ENCODE measurements around the gene COG5.

COG5 gene

GRCh38 chr7:107254398-107254985 is 309.2 kb downstream of the COG5 start:
- no peak overlapping the region for H2BK15ac ChIP-seq (ENCODE audit: low read depth, poor library complexity, severe bottlenecking)
- H3K18ac ChIP-seq (ENCODE audit: low read depth in 1 of 2, low read length in 2 of 2) = no peak overlapping the region
- no peak overlapping the region for H3K4me3 ChIP-seq (ENCODE audit: insufficient read depth in 1 of 2, low read depth in 1 of 2, low read length in 2 of 2)
- H3K4me1 ChIP-seq (ENCODE audit: control insufficient read depth, insufficient read depth, low read depth, low read length) = no peaks in the 10 kb centered on the region
- no peak overlapping the region for H2AFZ ChIP-seq (ENCODE audit: low read depth, low read length)
- H3K36me3 ChIP-seq (ENCODE audit: control insufficient read depth in 1 of 2, insufficient read depth in 2 of 2, low read depth in 1 of 2, low read length in 2 of 2) = no peaks in the 10 kb centered on the region
- H3K27me3 ChIP-seq (ENCODE audit: control insufficient read depth in 1 of 2, insufficient read depth in 1 of 2, low read length in 2 of 2) = no peaks in the 10 kb centered on the region
- no peak overlapping the region for H4K8ac ChIP-seq (ENCODE audit: low read length)
- H4K91ac ChIP-seq (ENCODE audit: low read length) = no peak overlapping the region
- DNase-seq = no peak
- H3K9ac ChIP-seq (ENCODE audit: low read length) = no peak overlapping the region
- 95% methylated on average over 2 of the region's 5 CpGs for WGBS
- H2AK5ac ChIP-seq (ENCODE audit: low read length, severe bottlenecking) = no peak overlapping the region
- no peak overlapping the region for H2BK5ac ChIP-seq (ENCODE audit: low read depth, low read length, poor library complexity, severe bottlenecking)
- H2BK120ac ChIP-seq (ENCODE audit: low read depth, low read length) = no peak overlapping the region
- H2BK12ac ChIP-seq (ENCODE audit: low read length in 2 of 2) = no peak overlapping the region
- H3K23ac ChIP-seq (ENCODE audit: low read length in 2 of 2) = no peak overlapping the region
- H3K9me3 ChIP-seq (ENCODE audit: control insufficient read depth, low read length) = no peaks in the 10 kb centered on the region
- no peak overlapping the region for H3K4ac ChIP-seq (ENCODE audit: low read depth in 1 of 2, low read length in 2 of 2)
- no peak overlapping the region for H3K27ac ChIP-seq (ENCODE audit: low read length, poor library complexity, severe bottlenecking)
- peaks cover 5% of the 10 kb centered on the region for H3K79me1 ChIP-seq (replicated peaks; ENCODE audit: low read length, poor library complexity, severe bottlenecking)
- H3K14ac ChIP-seq (ENCODE audit: low read length in 2 of 2) = no peak overlapping the region
- H3K4me2 ChIP-seq (ENCODE audit: low read length, poor library complexity, severe bottlenecking) = no peak overlapping the region

- Histone ChIP-seq H3K4me1 (ENCODE audit: control insufficient read depth, insufficient read depth, low read depth, low read length) (no peaks in the 10 kb centered on the region), H3K18ac (ENCODE audit: low read depth in 1 of 2, low read length in 2 of 2) (no peak overlapping the region), H2AFZ (ENCODE audit: low read depth, low read length) (no peak overlapping the region), H2BK120ac (ENCODE audit: low read depth, low read length) (no peak overlapping the region), H2BK12ac (ENCODE audit: low read length in 2 of 2) (no peak overlapping the region), H3K14ac (ENCODE audit: low read length in 2 of 2) (no peak overlapping the region), H3K9ac (ENCODE audit: low read length) (no peak overlapping the region), H3K27ac (ENCODE audit: low read length, poor library complexity, severe bottlenecking) (no peak overlapping the region), H3K27me3 (ENCODE audit: control insufficient read depth in 1 of 2, insufficient read depth in 1 of 2, low read length in 2 of 2) (no peaks in the 10 kb centered on the region), H3K23ac (ENCODE audit: low read length in 2 of 2) (no peak overlapping the region), H3K4me2 (ENCODE audit: low read length, poor library complexity, severe bottlenecking) (no peak overlapping the region), H4K8ac (ENCODE audit: low read length) (no peak overlapping the region), H3K4me3 (ENCODE audit: insufficient read depth in 1 of 2, low read depth in 1 of 2, low read length in 2 of 2) (no peak overlapping the region), H3K36me3 (ENCODE audit: control insufficient read depth in 1 of 2, insufficient read depth in 2 of 2, low read depth in 1 of 2, low read length in 2 of 2) (no peaks in the 10 kb centered on the region), H2AK5ac (ENCODE audit: low read length, severe bottlenecking) (no peak overlapping the region), H2BK15ac (ENCODE audit: low read depth, poor library complexity, severe bottlenecking) (no peak overlapping the region), H3K79me1 (replicated peaks; ENCODE audit: low read length, poor library complexity, severe bottlenecking) (peaks cover 5% of the 10 kb centered on the region), H4K91ac (ENCODE audit: low read length) (no peak overlapping the region), H2BK5ac (ENCODE audit: low read depth, low read length, poor library complexity, severe bottlenecking) (no peak overlapping the region), H3K4ac (ENCODE audit: low read depth in 1 of 2, low read length in 2 of 2) (no peak overlapping the region), H3K9me3 (ENCODE audit: control insufficient read depth, low read length) (no peaks in the 10 kb centered on the region)
- 93% methylated on average over 3 of the region's 3 CpGs for WGBS
- DNase-seq = no peak
Observed at GRCh38 chr7:107253599-107253998, 310.1 kb downstream of the COG5 start.

- Histone ChIP-seq H3K9ac (ENCODE audit: low read length) (no peak overlapping the region), H2BK5ac (ENCODE audit: low read depth, low read length, poor library complexity, severe bottlenecking) (no peak overlapping the region), H2BK15ac (ENCODE audit: low read depth, poor library complexity, severe bottlenecking) (no peak overlapping the region), H3K79me1 (replicated peaks; ENCODE audit: low read length, poor library complexity, severe bottlenecking) (peaks cover 5% of the 10 kb centered on the region), H3K4me1 (ENCODE audit: control insufficient read depth, insufficient read depth, low read depth, low read length) (no peaks in the 10 kb centered on the region), H3K23ac (ENCODE audit: low read length in 2 of 2) (no peak overlapping the region), H2AK5ac (ENCODE audit: low read length, severe bottlenecking) (no peak overlapping the region), H3K9me3 (ENCODE audit: control insufficient read depth, low read length) (peaks cover 2% of the 10 kb centered on the region), H3K4ac (ENCODE audit: low read depth in 1 of 2, low read length in 2 of 2) (no peak overlapping the region), H3K4me2 (ENCODE audit: low read length, poor library complexity, severe bottlenecking) (no peak overlapping the region), H2BK120ac (ENCODE audit: low read depth, low read length) (no peak overlapping the region), H3K18ac (ENCODE audit: low read depth in 1 of 2, low read length in 2 of 2) (no peak overlapping the region), H3K14ac (ENCODE audit: low read length in 2 of 2) (no peak overlapping the region), H2AFZ (ENCODE audit: low read depth, low read length) (no peak overlapping the region), H3K27ac (ENCODE audit: low read length, poor library complexity, severe bottlenecking) (no peak overlapping the region), H4K91ac (ENCODE audit: low read length) (no peak overlapping the region), H3K27me3 (ENCODE audit: control insufficient read depth in 1 of 2, insufficient read depth in 1 of 2, low read length in 2 of 2) (no peaks in the 10 kb centered on the region), H3K4me3 (ENCODE audit: insufficient read depth in 1 of 2, low read depth in 1 of 2, low read length in 2 of 2) (no peak overlapping the region), H2BK12ac (ENCODE audit: low read length in 2 of 2) (no peak overlapping the region), H3K36me3 (ENCODE audit: control insufficient read depth in 1 of 2, insufficient read depth in 2 of 2, low read depth in 1 of 2, low read length in 2 of 2) (peaks cover 0 to 12% of the 10 kb centered on the region in 2 experiments), H4K8ac (ENCODE audit: low read length) (no peak overlapping the region)
- DNase-seq = no peak
- WGBS = 90% methylated on average over 2 of the region's 3 CpGs
Observed at GRCh38 chr7:107251963-107252362, 311.8 kb downstream of the COG5 start.

- Histone ChIP-seq H3K27ac (ENCODE audit: low read length, poor library complexity, severe bottlenecking) (no peak overlapping the region), H3K4me3 (ENCODE audit: insufficient read depth in 1 of 2, low read depth in 1 of 2, low read length in 2 of 2) (no peak overlapping the region), H2BK15ac (ENCODE audit: low read depth, poor library complexity, severe bottlenecking) (no peak overlapping the region), H2BK12ac (ENCODE audit: low read length in 2 of 2) (no peak overlapping the region), H2AK5ac (ENCODE audit: low read length, severe bottlenecking) (no peak overlapping the region), H3K27me3 (ENCODE audit: control insufficient read depth in 1 of 2, insufficient read depth in 1 of 2, low read length in 2 of 2) (no peaks in the 10 kb centered on the region), H3K9ac (ENCODE audit: low read length) (no peak overlapping the region), H3K18ac (ENCODE audit: low read depth in 1 of 2, low read length in 2 of 2) (no peak overlapping the region), H3K4me1 (ENCODE audit: control insufficient read depth, insufficient read depth, low read depth, low read length) (no peaks in the 10 kb centered on the region), H4K91ac (ENCODE audit: low read length) (no peak overlapping the region), H2AFZ (ENCODE audit: low read depth, low read length) (no peak overlapping the region), H3K23ac (ENCODE audit: low read length in 2 of 2) (no peak overlapping the region), H4K8ac (ENCODE audit: low read length) (no peak overlapping the region), H2BK120ac (ENCODE audit: low read depth, low read length) (no peak overlapping the region), H3K9me3 (ENCODE audit: control insufficient read depth, low read length) (peaks cover 31% of the 10 kb centered on the region), H3K14ac (ENCODE audit: low read length in 2 of 2) (no peak overlapping the region), H3K4me2 (ENCODE audit: low read length, poor library complexity, severe bottlenecking) (no peak overlapping the region), H3K36me3 (ENCODE audit: control insufficient read depth in 1 of 2, insufficient read depth in 2 of 2, low read depth in 1 of 2, low read length in 2 of 2) (peaks cover 0 to 29% of the 10 kb centered on the region in 2 experiments), H3K4ac (ENCODE audit: low read depth in 1 of 2, low read length in 2 of 2) (no peak overlapping the region), H3K79me1 (replicated peaks; ENCODE audit: low read length, poor library complexity, severe bottlenecking) (peaks cover 7% of the 10 kb centered on the region), H2BK5ac (ENCODE audit: low read depth, low read length, poor library complexity, severe bottlenecking) (no peak overlapping the region)
- WGBS = 98% methylated on average over 3 of the region's 5 CpGs
- DNase-seq = no peak
Observed at GRCh38 chr7:107248551-107249316, 315.0 kb downstream of the COG5 start.

Measured in mesenchymal stem cell (in vitro differentiated cells and primary cell).